SK-N-SH (cell line): ENCODE data around the gene TFDP2.

Experiments
- CTCF ChIP-seq: fragments of 200-600 bp; sonication (generic); IDR thresholded peaks from 2 replicates; pipeline ENCODE4 v1.6.1; 2017; ENCODE audit warnings: antibody characterized with exemption, mild to moderate bottlenecking, moderate library complexity
- FOSL2 ChIP-seq: IDR thresholded peaks from 2 replicates; pipeline ENCODE4 v1.4.0; 2012; ENCODE audit warnings: low read depth, mild to moderate bottlenecking, moderate library complexity, borderline replicate concordance
- NFIC ChIP-seq: IDR thresholded peaks from 2 replicates; pipeline ENCODE4 v1.4.0; 2012; ENCODE audit warnings: borderline replicate concordance
- POLR2AphosphoS5 ChIP-seq: IDR thresholded peaks from 2 replicates; pipeline ENCODE4 v1.6.1; 2012; ENCODE audit warnings: low read depth, low read length
- REST ChIP-seq: IDR thresholded peaks from 2 replicates; pipeline ENCODE4 v1.6.1; 2012; ENCODE audit warnings: mild to moderate bottlenecking, low read depth, low read length, moderate library complexity
- SIN3A ChIP-seq: IDR thresholded peaks from 2 replicates; pipeline ENCODE4 v1.6.1; 2012; ENCODE audit warnings: low read depth, mild to moderate bottlenecking, low read length, moderate library complexity, borderline replicate concordance
- SMC3 ChIP-seq: IDR thresholded peaks from 2 replicates; pipeline ENCODE4 v1.6.1; 2012; ENCODE audit warnings: low read depth, low read length, improper control_type of control experiment
- TAF1 ChIP-seq: IDR thresholded peaks from 2 replicates; pipeline ENCODE4 v1.6.1; 2012; ENCODE audit warnings: low read depth, mild to moderate bottlenecking, low read length, moderate library complexity, borderline replicate concordance
- TEAD4 ChIP-seq: IDR thresholded peaks from 2 replicates; pipeline ENCODE4 v1.4.0; 2012; ENCODE audit warnings: mild to moderate bottlenecking, borderline replicate concordance; ENCODE audit not compliant: insufficient read depth
- YY1 ChIP-seq: IDR thresholded peaks from 2 replicates; pipeline ENCODE4 v1.4.0; 2012; ENCODE audit warnings: low read depth, mild to moderate bottlenecking
- TF ChIP-seq, protein P1 (sequence below): IDR thresholded peaks from 2 replicates; pipeline ENCODE4 v1.4.0; 2012; ENCODE audit warnings: low read depth

DNA sequence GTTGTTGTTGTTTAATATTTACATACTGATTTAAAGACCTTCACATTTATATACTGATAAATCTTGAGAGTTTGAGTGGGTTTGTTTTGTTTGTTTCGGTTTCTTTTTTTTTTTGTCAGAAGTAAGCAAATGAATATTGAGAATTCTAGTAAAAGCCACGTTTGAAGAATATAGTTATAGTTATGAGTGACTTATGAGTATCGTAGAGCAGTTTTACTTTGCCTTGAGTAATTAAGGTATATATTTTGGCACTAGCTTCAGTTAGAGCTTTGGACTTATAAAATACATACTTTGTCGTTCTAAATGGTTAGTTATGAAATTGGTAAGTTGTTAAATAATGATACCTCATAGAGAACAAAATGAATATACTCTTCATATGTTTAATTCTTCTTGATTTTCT is 245.1 kb downstream of the TFDP2 start:
- no peak for TF ChIP-seq CTCF
- no peak for TF ChIP-seq TAF1
- TF ChIP-seq SMC3 = no peak
- no peak for TF ChIP-seq YY1
- TF ChIP-seq POLR2AphosphoS5 = no peak
- TF ChIP-seq REST = no peak
- no peak for TF ChIP-seq NFIC
- TF ChIP-seq SIN3A = no peak
- TF ChIP-seq FOSL2 = no peak
- no peak for TF ChIP-seq TEAD4
- TF ChIP-seq, protein P1, sequence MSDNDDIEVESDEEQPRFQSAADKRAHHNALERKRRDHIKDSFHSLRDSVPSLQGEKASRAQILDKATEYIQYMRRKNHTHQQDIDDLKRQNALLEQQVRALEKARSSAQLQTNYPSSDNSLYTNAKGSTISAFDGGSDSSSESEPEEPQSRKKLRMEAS = no peak
